Measurements from ENCODE around the gene MCEE.

DNA sequence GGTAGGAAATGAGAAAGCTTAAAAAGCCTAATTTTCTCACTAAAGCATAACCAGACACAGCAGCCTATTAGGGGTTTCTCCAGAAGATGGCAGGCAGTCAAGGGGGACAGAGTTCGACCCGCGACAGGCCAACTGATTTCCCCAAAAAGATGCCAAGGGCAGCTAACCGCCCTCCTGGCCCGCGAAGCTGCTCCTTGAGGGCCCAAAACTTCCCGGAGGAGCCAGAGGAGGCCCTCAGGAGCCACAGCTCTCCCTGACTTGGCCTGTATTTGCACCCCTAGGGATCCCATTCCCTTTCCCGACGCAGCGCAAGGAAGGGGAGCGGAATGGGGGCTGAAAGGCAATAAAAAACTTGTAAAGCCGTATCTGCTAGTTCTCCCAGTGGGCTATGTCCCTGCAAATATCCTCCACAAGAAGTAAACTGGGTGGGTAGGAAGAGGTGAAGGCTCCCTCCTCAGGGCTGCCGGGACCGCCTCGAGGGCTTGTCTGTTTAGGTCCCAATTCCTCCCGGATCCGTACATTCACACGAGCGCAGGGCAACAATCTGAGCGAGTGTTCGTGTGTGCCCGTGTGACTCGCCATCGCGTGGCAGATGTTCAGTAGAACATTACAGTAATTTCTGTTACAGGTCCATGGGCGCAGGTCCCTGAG, 62.3 kb downstream of the MCEE start:
- TF ChIP-seq, protein P1, sequence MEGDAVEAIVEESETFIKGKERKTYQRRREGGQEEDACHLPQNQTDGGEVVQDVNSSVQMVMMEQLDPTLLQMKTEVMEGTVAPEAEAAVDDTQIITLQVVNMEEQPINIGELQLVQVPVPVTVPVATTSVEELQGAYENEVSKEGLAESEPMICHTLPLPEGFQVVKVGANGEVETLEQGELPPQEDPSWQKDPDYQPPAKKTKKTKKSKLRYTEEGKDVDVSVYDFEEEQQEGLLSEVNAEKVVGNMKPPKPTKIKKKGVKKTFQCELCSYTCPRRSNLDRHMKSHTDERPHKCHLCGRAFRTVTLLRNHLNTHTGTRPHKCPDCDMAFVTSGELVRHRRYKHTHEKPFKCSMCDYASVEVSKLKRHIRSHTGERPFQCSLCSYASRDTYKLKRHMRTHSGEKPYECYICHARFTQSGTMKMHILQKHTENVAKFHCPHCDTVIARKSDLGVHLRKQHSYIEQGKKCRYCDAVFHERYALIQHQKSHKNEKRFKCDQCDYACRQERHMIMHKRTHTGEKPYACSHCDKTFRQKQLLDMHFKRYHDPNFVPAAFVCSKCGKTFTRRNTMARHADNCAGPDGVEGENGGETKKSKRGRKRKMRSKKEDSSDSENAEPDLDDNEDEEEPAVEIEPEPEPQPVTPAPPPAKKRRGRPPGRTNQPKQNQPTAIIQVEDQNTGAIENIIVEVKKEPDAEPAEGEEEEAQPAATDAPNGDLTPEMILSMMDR (IDR thresholded peaks at IDR 0.05; ENCODE audit: extremely low read depth in 1 of 2, insufficient read depth in 1 of 2, low read depth in 1 of 2, low read length in 2 of 2), result no peak
- TF ChIP-seq GATA2 (IDR thresholded peaks at IDR 0.05; ENCODE audit: insufficient read depth, insufficient read length, low read depth, low read length) (no peak), EZH2 (IDR thresholded peaks at IDR 0.05; ENCODE audit: borderline replicate concordance, low read depth, low read length, severe bottlenecking) (no peak)
